GM21786 (cell line): ENCODE results near the gene MAN1C1.

ENCODE experiments used
- ATAC-seq: cut with Tn5 transposase; IDR thresholded peaks from one replicate; pipeline ENCODE4 v1.9.1; 2021; ENCODE audit not compliant: unreplicated experiment

The MAN1C1 gene

DNA sequence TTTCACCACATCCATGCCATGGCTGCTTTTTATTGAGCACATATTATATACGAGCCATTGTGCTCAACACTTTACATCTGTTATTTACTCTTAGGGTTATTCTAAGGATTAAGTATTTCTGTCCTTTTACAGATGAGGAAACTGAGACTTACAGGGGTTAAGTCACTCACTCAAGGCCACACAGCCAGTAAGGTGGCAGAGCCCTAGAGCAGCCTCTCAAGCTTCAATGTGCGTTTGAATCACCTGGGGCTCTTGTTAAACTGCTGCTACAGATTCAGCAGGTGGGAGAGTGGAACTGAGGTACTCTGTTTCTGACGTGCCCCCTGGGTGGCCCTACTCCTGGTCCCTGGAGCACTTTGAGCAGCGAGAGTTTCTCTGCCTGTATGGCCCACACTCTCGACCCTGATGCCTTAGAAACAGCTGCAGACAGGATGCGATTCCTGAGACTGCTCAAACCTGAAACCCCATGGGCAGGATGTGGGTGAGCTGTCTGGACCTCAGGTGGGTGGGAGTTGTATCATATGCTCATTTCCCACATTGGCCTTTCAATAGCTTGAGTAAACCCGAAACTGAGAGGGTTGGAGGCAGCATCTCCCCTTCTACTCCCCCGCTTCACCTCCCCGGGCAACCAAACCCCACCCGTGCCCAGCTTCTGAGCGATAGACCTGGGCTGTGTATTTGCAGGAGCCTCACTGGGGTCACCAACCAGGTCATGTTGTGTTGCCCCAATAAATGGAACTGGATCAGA is 59.3 kb downstream of the MAN1C1 start:
- peak; percentile 93 for ATAC-seq

DNA sequence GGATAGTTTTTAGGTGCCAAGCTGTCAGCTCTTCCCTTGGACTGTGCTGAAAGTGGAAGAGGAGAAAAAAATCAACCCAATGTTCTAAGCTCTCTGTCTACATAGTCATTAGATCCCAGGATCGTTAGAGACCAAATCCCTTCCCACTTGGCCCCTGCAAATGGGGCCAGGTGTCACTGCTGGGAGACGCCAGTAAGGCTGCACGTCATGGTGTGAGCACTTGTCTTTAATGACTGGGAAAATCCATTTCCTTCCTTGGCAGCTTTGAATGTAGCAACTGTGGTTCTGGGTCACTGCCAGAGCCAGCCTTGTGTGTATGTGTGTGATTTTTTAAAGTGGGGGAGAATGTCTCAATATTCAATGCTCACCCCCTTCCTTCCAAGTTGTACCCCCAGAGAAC is 59.9 kb downstream of the MAN1C1 start:
- ATAC-seq = no peak

DNA sequence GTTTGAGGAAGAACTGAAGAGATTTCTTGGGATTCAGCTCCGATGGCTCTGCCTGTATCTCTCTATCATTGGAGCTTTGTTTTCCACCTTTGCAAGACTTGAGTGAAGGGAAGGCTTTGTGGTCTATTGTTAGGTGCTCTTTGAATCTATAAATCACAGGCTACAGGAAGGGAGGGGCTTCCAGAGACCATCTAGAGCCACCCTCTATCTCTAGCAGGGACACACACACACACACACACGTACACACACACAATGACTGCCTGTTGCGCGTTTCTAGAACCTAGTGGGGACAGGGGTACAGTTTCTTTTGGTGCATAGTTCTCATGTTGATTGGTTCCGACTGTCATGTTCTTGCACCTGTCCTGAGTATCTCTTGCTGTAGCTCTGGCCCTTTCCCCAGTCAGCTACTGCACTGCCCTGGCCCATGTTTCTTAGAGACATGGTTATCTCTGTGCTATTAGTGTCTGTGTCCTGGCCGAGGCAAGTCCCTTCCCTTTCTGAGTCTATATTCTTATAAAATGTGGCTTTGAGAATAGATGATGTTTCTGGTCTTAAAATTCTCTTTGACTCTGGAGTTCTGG is 60.7 kb downstream of the MAN1C1 start:
- no peak for ATAC-seq

DNA sequence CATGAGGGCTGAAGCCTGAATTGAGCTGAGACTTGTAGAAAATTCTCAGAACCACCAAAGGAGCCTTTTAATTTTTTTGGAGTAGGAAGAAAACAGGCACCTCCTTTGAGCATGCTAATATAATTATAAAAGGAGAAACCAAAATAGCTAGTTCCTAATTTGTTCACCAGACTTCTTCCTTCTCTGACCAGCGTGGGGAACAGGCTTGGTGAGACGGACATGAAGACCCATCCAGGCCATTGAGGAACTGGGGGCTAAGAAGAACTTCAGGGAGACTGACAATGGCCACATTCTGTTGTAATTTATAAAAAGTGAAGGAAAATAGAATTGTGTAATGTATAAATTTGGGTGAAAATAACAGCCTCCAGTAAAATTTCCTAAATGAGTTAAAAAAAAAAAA is 62.6 kb downstream of the MAN1C1 start:
- no peak for ATAC-seq

DNA sequence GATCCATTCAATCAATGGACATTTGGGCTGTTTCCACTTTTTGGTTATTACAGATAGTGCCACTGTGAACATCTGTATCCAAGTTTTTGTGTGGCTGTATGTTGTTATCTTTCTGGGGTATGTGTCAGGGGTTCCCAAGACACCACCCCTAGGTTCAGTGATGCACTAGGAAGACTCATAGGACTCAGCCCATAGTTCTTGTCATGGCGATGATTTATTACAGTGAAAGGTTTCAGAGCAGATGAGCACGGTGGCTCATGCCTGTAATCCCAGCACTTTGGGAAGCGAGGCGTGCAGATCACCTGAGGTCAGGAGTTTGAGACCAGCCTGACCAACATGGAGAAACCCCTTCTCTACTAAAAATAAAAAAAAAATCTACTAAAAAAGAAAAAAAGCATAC is 64.1 kb downstream of the MAN1C1 start:
- ATAC-seq = no peak

DNA sequence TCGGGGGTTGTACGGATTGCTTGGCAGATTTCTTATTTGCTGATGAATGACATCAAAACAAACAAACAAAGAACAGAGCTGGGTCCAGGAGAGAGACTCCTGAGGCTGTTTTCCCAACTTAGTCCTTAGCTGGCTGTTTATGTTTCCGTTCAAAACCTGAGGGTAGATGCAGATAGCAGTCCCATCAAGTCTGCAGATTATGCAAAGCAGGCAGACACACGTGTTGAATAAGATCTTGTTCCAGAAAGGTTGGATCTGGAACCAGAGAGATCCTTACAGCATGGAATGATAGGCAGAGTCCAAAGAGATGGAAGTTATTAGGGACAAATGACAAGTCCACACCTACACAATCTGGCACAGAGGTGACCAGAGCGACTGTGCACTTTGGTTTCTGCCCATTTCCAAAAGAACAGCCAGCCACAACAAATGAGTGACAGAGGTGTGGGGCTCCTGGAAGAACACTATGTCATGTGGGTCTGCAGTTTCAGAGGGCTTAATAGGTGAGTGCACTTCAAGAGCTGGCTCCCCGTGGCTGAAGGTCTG is 65.5 kb downstream of the MAN1C1 start:
- ATAC-seq = no peak

DNA sequence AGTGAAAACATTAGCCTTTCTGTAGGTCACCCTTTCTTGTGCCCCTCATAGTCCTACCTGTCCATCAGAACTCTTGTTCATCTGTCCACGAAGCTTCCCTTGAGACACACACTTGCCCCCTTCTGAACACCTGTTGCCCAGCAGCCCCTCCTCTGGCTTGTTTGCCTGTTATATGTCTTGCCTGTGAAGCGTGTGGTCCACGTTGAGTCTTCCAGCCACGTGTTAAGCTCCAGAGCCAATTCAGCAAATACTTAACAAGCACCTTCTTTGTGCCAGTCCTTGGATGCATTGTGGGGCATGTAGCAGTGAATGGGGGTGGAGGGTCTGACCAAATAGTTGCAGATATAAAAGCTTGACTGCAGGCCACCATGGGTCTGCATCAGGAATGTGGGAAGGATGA is 66.6 kb downstream of the MAN1C1 start:
- ATAC-seq = no peak

DNA sequence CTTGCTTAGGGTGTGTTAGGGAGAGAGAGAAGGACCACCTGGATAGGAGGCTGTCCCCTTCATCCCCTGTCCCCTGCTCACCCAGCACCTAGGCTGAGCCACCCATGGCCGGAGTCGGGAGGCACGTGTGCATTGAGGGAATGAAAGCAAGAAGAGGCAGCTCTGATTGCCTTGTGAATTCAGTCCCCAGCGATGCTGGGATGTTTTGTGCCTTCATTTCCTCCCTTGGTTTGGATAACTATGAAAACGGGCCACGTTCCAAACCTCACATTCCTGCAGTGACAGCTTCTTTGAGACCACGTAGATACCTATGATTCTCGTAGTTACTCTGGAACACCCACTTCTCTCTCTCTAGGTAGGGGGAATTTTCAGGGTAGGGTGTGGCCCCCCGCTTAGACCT is 67.1 kb downstream of the MAN1C1 start:
- ATAC-seq = no peak

DNA sequence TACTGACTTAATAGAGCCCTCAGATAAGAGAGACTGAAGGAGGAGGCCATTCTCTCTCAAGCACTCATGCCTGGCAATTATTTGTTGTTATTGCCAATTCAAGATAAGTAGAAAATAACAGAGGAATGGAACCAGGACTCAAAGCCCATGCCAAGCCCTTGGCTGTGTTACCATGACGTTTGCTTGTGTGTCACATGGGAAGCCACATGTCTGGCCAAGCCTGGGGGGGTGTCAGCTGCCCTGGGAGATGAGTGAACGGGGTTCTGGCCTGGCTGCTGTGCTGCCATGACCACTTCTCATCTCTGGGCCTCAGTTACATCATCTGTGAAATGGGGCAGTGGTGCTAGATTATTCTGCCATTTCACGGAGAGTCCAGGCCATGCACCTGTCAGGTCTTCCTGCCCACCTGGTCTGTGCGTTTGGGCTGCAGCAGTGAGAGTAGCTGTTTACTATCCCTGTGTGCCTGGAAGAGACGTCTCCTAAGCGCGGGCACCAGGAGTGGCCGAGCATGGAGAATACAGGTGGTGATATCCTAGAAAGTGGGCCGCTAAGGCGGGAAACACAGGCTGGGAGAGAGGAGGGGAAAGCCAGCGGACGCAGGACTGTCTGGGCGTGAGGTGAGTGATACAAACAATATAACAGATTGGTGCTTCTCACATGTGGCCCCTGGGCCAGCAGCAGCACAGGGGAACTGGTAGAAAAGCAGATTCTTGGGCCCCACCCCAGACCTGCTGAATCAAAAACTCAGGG is 67.8 kb downstream of the MAN1C1 start:
- ATAC-seq = no peak

DNA sequence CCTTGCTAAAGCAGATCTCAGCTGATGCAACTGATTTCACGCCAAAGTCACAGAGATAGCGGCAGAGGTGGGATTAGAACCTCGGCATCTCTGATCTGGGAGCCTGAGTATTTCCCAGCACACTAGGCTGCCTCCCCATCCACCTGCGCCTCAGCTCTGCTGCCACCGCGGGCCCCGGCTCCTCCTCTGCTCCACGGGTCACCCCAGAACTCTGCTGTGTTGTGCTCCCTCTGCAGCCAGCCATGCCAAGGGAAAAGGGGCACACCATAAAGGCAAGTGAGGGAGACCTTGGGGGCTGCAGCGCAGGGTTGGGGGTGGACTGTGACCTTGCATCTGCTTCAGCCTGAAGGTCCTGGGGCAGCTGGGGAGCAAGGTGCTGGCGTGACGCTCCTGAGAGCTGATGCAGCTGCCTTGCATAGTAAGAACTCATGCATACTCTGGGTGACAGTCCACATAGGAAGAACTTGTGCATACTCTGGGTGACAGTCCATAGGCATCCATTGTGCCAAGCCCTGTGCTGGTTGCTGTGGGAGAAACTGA is 68.7 kb downstream of the MAN1C1 start:
- ATAC-seq = no peak

DNA sequence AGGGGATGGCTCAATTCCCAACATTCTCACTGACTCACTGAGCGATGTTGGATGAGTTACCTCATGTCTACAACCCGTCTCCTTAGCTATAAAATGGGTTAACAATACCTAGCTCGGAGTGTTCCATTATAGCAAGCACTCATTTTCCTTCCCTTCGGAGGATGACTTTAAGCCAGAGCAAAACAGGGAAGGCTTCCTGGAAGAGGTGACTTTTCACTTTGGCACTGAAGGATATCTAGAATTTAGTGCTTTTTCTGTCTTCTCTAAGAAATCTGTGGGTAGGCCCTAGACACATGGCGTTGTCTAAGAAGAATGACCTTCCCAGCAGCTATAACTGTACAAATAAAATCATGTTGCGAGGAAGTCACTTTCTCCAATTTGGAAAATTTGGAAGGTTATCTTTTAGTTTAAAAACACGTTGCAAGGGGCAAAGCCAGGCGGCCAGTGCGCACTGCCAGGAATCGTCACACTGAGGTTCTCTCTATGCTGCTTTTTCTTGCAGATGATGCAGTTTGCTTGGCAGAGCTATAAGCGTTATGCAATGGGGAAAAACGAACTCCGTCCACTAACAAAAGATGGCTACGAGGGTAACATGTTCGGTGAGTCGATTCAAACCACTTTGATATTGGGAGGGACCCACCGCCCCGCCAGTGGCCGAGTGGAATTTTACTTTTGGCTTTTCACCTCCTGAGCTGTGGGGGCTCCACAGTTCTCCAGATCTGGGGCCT is 69.5 kb downstream of the MAN1C1 start:
- no peak for ATAC-seq

DNA sequence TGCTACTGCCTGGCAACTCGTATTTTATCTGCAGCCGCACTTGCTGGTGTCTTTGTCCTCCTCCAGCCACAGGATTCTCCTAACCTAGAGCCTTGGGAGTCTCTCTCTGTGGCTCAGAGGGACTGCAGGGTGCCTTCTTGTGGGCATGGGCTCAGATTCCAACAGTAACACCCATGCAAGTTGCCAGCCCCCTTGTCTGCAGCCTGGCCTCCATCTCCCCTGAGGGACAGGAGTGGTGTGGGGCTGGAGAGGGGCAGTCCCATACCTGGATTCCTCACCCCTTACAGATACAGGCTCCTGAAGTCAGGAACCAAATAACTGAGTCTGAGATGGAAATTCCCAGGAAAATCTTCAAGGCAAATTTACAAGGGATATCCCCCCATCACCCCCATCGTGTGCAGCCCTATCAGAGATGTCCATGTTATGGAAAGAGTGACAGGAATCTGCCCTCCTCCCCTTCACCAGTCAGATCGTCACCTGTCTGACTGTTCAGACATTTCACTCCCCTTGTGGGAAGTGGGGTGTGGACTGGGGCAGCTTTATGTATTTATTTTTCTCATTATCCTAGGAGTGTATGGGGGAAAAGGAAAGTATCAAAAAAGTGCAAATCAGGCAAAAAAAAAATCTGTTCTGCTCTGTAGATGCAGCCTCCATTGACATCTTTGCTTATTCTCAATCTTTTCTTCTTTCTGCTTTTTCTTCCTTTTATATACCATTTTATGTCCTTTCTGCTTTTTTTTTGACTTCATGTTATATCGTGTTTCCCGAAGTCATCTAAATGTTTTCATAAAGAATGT is 70.8 kb downstream of the MAN1C1 start:
- no peak for ATAC-seq

DNA sequence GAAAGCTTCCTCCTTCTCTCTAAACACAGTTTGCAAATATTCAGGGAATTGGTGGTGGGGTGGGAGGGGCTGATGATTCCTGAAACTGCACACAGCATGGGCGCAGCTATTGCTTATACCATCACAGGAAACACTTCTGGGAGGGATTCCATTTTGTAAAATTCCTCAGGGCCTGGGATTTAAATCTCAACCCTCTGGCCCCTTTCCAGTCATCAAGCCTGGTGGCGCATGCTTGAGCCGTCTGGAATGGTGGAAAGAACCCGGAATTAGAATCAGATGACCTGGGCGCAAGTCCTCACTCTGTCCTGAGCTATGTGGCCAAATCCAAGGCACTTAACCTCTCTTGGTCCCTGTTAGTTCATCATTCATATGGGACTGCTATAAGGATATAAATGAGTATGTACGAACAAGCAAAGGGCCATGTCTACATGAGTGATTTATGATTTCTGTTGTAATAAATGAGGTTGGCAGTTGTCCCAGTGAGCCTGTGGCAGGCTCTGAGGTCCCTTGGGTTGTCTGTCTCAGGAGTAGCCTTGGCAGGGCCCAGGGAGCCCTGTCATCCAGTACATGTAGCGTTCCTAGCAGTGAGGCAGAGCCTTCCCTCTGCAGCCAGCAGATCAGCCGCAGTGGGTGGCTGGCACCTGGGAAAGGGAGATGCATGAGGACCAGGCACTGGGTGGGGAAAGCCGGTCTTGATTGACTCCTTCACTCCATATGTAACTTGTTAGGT is 72.0 kb downstream of the MAN1C1 start:
- no peak for ATAC-seq

DNA sequence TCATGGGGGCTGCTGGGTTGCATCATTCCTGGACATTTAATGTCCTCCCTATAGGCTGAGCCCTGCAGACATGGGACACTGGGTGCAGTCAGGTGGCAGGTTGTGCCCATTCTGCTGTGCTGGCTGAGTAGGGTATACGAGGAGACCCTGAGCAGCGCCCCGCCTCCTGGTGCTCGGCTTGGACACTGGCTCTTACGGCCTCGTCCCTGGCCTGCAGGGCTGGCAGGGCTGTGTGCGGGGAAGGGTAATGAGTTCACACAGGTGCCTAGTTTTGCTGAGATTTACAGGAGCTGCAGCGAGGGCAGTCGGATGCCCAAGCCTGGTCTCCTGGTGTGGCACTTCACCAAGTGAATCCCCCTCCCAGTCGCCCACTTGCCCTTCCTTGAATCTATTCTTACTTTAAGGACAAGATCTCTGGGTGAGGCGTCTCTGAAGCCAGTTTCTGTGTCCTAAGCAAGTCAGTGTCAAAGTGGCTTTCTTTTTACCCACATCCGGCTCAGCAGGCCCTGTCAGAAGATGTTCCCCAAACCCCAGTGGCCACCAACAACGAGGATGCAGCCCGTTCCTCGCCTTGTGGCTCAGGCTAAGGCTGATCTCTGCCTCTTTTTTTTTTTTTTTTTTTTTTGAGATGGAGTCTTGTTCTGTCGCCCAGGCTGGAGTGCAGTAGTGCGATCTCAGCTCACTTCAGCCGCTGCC is 73.2 kb downstream of the MAN1C1 start:
- ATAC-seq = no peak

DNA sequence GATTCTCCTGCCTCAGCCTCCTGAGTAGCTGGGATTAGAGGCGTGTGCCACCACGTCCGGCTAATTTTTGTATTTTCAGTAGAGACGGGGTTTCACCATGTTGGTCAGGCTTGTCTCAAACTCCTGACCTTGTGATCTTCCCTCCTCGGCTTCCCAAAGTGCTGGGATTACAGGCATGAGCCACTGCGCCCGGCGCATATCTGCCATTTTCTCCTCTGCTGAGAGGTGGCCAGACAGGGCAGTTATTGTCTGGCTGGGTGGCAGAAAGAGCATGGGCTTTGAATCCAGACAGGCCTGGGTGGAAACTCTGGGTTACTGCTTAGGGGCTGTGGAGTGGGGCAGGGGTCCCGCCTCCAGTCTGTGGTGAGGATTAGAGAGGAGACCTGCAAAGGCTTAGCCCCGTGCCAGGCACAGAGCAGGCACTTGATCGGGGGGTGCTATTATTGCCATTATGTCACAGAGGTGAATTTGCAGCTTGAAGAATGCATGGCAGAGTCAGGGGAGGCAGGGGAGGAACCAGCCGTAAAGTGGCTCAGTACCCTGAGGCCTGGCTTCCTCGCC is 73.9 kb downstream of the MAN1C1 start:
- no peak for ATAC-seq

DNA sequence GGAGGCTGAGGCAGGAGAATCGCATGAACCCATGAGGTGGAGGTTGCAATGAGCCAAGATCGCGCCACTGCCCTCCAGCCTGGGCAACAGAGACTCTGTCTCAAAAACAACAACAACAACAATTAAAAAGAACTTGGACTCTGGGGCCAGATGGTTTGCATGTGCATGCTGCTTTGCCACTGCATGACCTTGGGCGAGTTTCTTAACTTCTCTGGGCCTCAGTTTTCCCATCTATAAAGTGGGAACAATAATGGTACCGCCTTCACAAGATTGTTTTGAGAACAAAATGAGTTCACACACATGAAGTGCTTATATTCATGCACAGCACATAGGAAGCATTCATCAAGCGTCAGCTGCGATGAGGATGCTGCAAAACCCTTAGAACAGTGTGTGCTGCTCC is 74.6 kb downstream of the MAN1C1 start:
- no peak for ATAC-seq

DNA sequence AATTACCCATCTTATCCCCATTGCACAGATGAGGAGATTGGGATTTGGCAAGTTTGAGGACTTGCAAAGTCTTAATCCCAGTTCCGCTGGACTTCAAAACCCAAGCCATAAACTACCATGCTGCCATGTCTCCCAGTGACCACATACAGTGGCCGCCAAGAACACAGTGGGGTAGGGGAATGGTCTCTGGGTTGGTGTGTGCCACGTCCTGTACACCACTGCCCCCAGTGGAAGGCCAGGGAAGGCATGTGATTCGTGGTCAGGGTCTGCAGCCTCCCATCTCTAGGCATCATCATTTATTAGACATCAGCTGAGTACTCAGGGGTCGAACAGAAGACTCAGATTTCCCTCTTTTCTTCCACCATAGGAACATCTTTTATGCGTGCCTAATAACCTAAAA is 76.0 kb downstream of the MAN1C1 start:
- ATAC-seq = no peak

DNA sequence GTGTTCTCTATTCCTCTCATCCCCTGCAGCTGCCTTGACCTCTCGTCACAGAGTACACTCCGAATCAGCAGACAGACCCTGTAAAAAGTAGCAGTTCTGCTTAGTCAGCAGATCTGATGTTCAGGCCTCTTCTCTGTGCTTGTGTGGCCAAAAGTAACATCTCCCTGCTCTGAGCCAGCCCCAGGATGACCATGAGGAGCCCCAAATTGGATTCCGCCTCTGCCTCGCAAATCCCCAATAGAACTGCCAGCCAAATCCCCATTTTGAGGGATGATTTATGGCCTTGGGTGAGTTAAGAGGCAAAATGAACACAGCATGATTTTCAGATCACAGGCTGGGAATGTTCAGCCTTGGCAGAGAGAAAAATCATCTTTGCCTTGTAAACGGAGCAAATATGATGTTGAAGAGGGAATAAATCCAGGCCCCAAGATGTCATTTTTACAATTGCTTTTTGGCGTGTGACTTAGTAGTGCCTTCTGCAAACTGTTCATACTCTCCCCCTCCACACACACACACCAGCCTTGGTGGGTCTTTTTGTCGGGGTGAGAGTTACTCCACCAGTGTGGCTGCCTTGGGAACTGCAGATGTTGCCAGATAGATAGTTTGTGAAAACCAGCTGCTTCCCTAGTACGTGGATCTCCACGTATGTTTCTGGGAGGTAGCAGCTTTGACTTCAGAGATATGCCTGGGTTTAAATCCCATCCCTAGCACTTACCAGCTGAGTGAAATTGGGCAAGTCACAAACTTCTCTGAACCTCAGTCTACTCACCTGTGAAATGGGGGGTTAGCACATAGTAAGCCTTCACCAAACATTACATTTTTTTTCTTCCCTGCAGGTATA is 77.8 kb downstream of the MAN1C1 start:
- no peak for ATAC-seq
